IMR-90 (cell line): Measurements from ENCODE around the gene ATP6V1G1. TPM values are rescaled to one million over a fixed set of nuclear protein-coding genes. Genes with fewer than 3 reads are reported as not detected.

ENCODE experiments used
- ATAC-seq: fragments of 200-7000 bp; cut with Tn5 transposase; 2 replicates; pipeline ENCODE4 v1.9.1; 2020; ENCODE audit warnings: low read depth, mild to moderate bottlenecking, moderate library complexity
- BruUV-seq: library from RNA; stranded (reverse); fragments of 400-500 nt; replicated peaks from 2 replicates; lab custom pipeline; 2021; lab: Mats Ljungman, UMichigan
- CTCF ChIA-PET: fragments of 300-600 bp; formaldehyde crosslinking; extraction: SDS; loops from one replicate; lab custom pipeline; 2021; ENCODE audit warnings: antibody characterized with exemption; lab: Yijun Ruan, JAX
- POLR2A ChIA-PET: fragments of 300-600 bp; sonication (Branson Sonifier 250); formaldehyde crosslinking; loops from one replicate; lab custom pipeline; 2022; ENCODE audit warnings: antibody characterized with exemption; ENCODE audit not compliant: unreplicated experiment; lab: Charles Lee
- DNase-seq: peaks from one replicate; pipeline ENCODE4 v3.0.0; 2013
- H2AFZ ChIP-seq: replicated peaks from 2 replicates; pipeline ENCODE3; 2013; ENCODE audit warnings: low read length, mild to moderate bottlenecking; ENCODE audit not compliant: poor library complexity
- H2AK5ac ChIP-seq: 2 replicates; pipeline ENCODE4 v1.6.1; 2013; ENCODE audit warnings: low read depth, low read length, inconsistent platforms
- H2AK9ac ChIP-seq: replicated peaks from 2 replicates; pipeline ENCODE3; 2013; ENCODE audit warnings: mild to moderate bottlenecking, low read depth, low read length, moderate library complexity; ENCODE audit not compliant: poor library complexity
- H2BK120ac ChIP-seq: 2 replicates; pipeline ENCODE4 v1.6.1; 2013; ENCODE audit warnings: low read depth, low read length, inconsistent platforms
- H2BK15ac ChIP-seq: 3 replicates; pipeline ENCODE4 v1.6.1; 2013; ENCODE audit warnings: low read depth, low read length, inconsistent platforms
- H2BK20ac ChIP-seq: 2 replicates; pipeline ENCODE4 v1.6.1; 2013; ENCODE audit warnings: low read depth, mild to moderate bottlenecking, inconsistent platforms, low read length, moderate library complexity
- H2BK5ac ChIP-seq: 2 replicates; pipeline ENCODE4 v1.6.1; 2013; ENCODE audit warnings: mild to moderate bottlenecking, low read depth, low read length, inconsistent platforms; ENCODE audit not compliant: poor library complexity, severe bottlenecking
- H3K14ac ChIP-seq: replicated peaks from 2 replicates; pipeline ENCODE4 v1.6.1; 2013; ENCODE audit warnings: low read depth, low read length, inconsistent platforms
- H3K18ac ChIP-seq: 2 replicates; pipeline ENCODE4 v1.6.1; 2013; ENCODE audit warnings: low read depth, low read length, control low read depth
- H3K23ac ChIP-seq: 2 replicates; pipeline ENCODE4 v1.6.1; 2013; ENCODE audit warnings: low read depth, low read length, inconsistent platforms
- H3K27ac ChIP-seq: 2 replicates; pipeline ENCODE4 v1.5.1; 2013; ENCODE audit warnings: mild to moderate bottlenecking, control low read depth, low read length; ENCODE audit not compliant: insufficient read depth
- H3K27me3 ChIP-seq: 2 replicates; pipeline ENCODE4 v1.6.1; 2013; ENCODE audit warnings: low read length; ENCODE audit not compliant: control insufficient read depth, insufficient read depth
- H3K36me3 ChIP-seq: 2 replicates; pipeline ENCODE4 v1.6.1; 2013; ENCODE audit warnings: low read length, mixed read lengths; ENCODE audit not compliant: control insufficient read depth, insufficient read depth
- H3K4ac ChIP-seq: 2 replicates; pipeline ENCODE4 v1.6.1; 2013; ENCODE audit warnings: low read depth, low read length, inconsistent platforms
- H3K4me1 ChIP-seq: 2 replicates; pipeline ENCODE4 v1.6.1; 2013; ENCODE audit warnings: low read length, mixed read lengths; ENCODE audit not compliant: control insufficient read depth, insufficient read depth
- H3K4me2 ChIP-seq: 2 replicates; pipeline ENCODE4 v1.6.1; 2013; ENCODE audit warnings: low read depth, mild to moderate bottlenecking, control low read depth, low read length, moderate library complexity
- H3K4me3 ChIP-seq: 2 replicates; pipeline ENCODE4 v1.5.1; 2013; ENCODE audit warnings: low read depth, mild to moderate bottlenecking, control low read depth, low read length, moderate library complexity; ENCODE audit not compliant: insufficient read depth
- H3K56ac ChIP-seq: 2 replicates; pipeline ENCODE4 v1.6.1; 2013; ENCODE audit warnings: low read length, inconsistent platforms; ENCODE audit not compliant: insufficient read depth; ENCODE audit errors: extremely low read depth
- H3K79me1 ChIP-seq, 2 experiments: 2 replicates each; pipeline ENCODE4 v1.6.1; 2013; ENCODE audit warnings: low read length in 2 of 2, inconsistent platforms in 1 of 2, low read depth in 1 of 2
- H3K9ac ChIP-seq: 2 replicates; pipeline ENCODE4 v1.6.1; 2013; ENCODE audit warnings: low read depth, low read length, control low read depth
- H3K9me1 ChIP-seq: 2 replicates; pipeline ENCODE4 v1.6.1; 2013; ENCODE audit warnings: low read length, inconsistent platforms; ENCODE audit not compliant: insufficient read depth
- H3K9me3 ChIP-seq: 2 replicates; pipeline ENCODE4 v1.6.1; 2013; ENCODE audit warnings: low read length; ENCODE audit not compliant: control insufficient read depth, insufficient read depth
- H4K20me1 ChIP-seq: 2 replicates; pipeline ENCODE4 v1.6.1; 2013; ENCODE audit warnings: low read length, inconsistent platforms; ENCODE audit not compliant: insufficient read depth
- H4K5ac ChIP-seq: 2 replicates; pipeline ENCODE4 v1.6.1; 2013; ENCODE audit warnings: mild to moderate bottlenecking, low read depth, low read length, control low read depth
- H4K8ac ChIP-seq, 2 experiments: 2 replicates each; pipeline ENCODE4 v1.6.1; 2013; ENCODE audit warnings: low read depth in 2 of 2, low read length in 2 of 2, control low read depth in 1 of 2, inconsistent platforms in 1 of 2
- H4K91ac ChIP-seq: 2 replicates; pipeline ENCODE4 v1.6.1; 2013; ENCODE audit warnings: low read depth, low read length, inconsistent platforms; ENCODE audit not compliant: insufficient read depth
- BHLHE40 ChIP-seq: fragments of 150-350 bp; IDR thresholded peaks from 2 replicates; pipeline ENCODE4 v1.6.1; 2016; ENCODE audit warnings: mild to moderate bottlenecking, low read depth, low read length
- CEBPB ChIP-seq: IDR thresholded peaks from 2 replicates; pipeline ENCODE4 v1.6.1; 2012; ENCODE audit warnings: low read depth, low read length, improper control_type of control experiment
- FOS ChIP-seq: fragments of 150-350 bp; IDR thresholded peaks from 2 replicates; pipeline ENCODE4 v1.6.1; 2016; ENCODE audit warnings: low read depth, low read length
- MAFK ChIP-seq: IDR thresholded peaks from 2 replicates; pipeline ENCODE4 v1.6.1; 2012; ENCODE audit warnings: low read depth, low read length, improper control_type of control experiment
- MAZ ChIP-seq: IDR thresholded peaks from 2 replicates; pipeline ENCODE4 v1.6.1; 2012; ENCODE audit warnings: low read depth, mild to moderate bottlenecking, low read length, improper control_type of control experiment, moderate library complexity, borderline replicate concordance
- POLR2A ChIP-seq: IDR thresholded peaks from 2 replicates; pipeline ENCODE4 v1.6.1; 2012; ENCODE audit warnings: mild to moderate bottlenecking, low read depth, low read length
- RAD21 ChIP-seq: IDR thresholded peaks from 2 replicates; pipeline ENCODE4 v1.6.1; 2012; ENCODE audit warnings: low read length, improper control_type of control experiment
- RCOR1 ChIP-seq: IDR thresholded peaks from 2 replicates; pipeline ENCODE4 v1.6.1; 2012; ENCODE audit warnings: mild to moderate bottlenecking, low read length, improper control_type of control experiment; ENCODE audit not compliant: insufficient replicate concordance
- WGBS, 2 experiments: methylation state at CpG; one replicate each; pipeline versions ENCODE4 v1.1.5 to v1.1.7; 2013; ENCODE audit warnings: missing lambda C conversion rate in 2 of 2; ENCODE audit not compliant: insufficient read length in 1 of 2; ENCODE audit errors: extremely low coverage in 2 of 2; 5-methylcytosine and 5-hydroxymethylcytosine counted together
- dilution Hi-C: fragments of 300-500 bp; cut with HindIII; formaldehyde crosslinking; loops from one replicate; pipeline ENCODE4 v1.14.3; 2018; ENCODE audit warnings: low sequenced_read_pairs; ENCODE audit not compliant: unreplicated experiment
- in situ Hi-C: fragments of 300-500 bp; cut with MboI; formaldehyde crosslinking; loops from 3 replicates; pipeline ENCODE4 v1.14.3; 2019; ENCODE audit warnings: low sequenced_read_pairs, inconsistent platforms, mixed read lengths
- intact Hi-C: fragments of 100-400 bp; cut with micrococcal nuclease; formaldehyde crosslinking; loops from 2 replicates; pipeline ENCODE4 v1.10.0; 2022
- polyA plus RNA-seq, 3 experiments: library from polyadenylated mRNA; depleted of rRNA; stranded (reverse); fragments of >200 nt; gene quantifications; 2 replicates each; pipeline ENCODE4 v1.2.3, GENCODE V29; 2012; ENCODE audit warnings: low replicate concordance in 1 of 3
- total RNA-seq: library from RNA; depleted of rRNA; stranded (reverse); fragments of >200 nt; gene quantifications from 2 replicates; pipeline ENCODE4 v1.2.3, GENCODE V29; 2012

The ATP6V1G1 gene
- total and polyA plus RNA-seq, 2 of the 4 experiments (the other 2 are of a cell fraction): 52.0 to 70.9 TPM

GRCh38 chr9:114631166-114631565 is 43.6 kb downstream of the ATP6V1G1 start:
- no peak overlapping the region for H2AK5ac ChIP-seq
- TF ChIP-seq POLR2A (no peak), CEBPB (no peak), MAZ (no peak), RAD21 (no peak), BHLHE40 (no peak), RCOR1 (no peak), FOS (no peak), MAFK (no peak)
- no peak overlapping the region for H2BK120ac ChIP-seq
- H2BK20ac ChIP-seq: no peak overlapping the region
- no peaks in the 10 kb centered on the region for H3K4me1 ChIP-seq
- no peak overlapping the region for H3K14ac ChIP-seq
- no peak overlapping the region for H3K4me3 ChIP-seq
- CTCF ChIA-PET: no interaction called here
- H3K79me1 ChIP-seq: no peaks in the 10 kb centered on the region
- DNase-seq (no peak), ATAC-seq (no peak)
- no peak overlapping the region for H4K8ac ChIP-seq
- in situ Hi-C loops: no loop called here
- H3K9me3 ChIP-seq: no peaks in the 10 kb centered on the region
- no peak overlapping the region for H2AK9ac ChIP-seq
- H3K36me3 ChIP-seq: peaks cover 40% of the 10 kb centered on the region
- H3K18ac ChIP-seq: no peak overlapping the region
- H4K91ac ChIP-seq: no peak overlapping the region
- no CpG with 5 or more reads among the region's 2 CpGs for WGBS, 2 experiments
- no peak overlapping the region for H2BK15ac ChIP-seq
- no peak overlapping the region for H3K56ac ChIP-seq
- no peak overlapping the region for H3K27ac ChIP-seq
- no peak overlapping the region for H3K4me2 ChIP-seq
- H3K4ac ChIP-seq: no peak overlapping the region
- no peak overlapping the region for H2AFZ ChIP-seq
- intact Hi-C loops: no loop called here
- no peaks in the 10 kb centered on the region for H3K27me3 ChIP-seq
- H3K23ac ChIP-seq: no peak overlapping the region
- no TSS peak for BruUV-seq
- H3K9me1 ChIP-seq: no peaks in the 10 kb centered on the region; the same call in 1 of the 2 replicates
- POLR2A ChIA-PET: no interaction called here
- no peak overlapping the region for H4K5ac ChIP-seq
- H2BK5ac ChIP-seq: no peak overlapping the region
- no peak overlapping the region for H3K9ac ChIP-seq
- no peaks in the 10 kb centered on the region for H4K20me1 ChIP-seq
- dilution Hi-C loops: no loop called here
